Fibroblast of lung (primary cell): ENCODE measurements around the gene HS3ST3A1. TPM values are rescaled to one million over a fixed set of nuclear protein-coding genes. Genes with fewer than 3 reads are reported as not detected.

Experiments
- DNase-seq, 2 donors: peaks; one replicate each; pipeline versions ENCODE4 v3.0.0 to v3.0.0-alpha.2; 2010; ENCODE audit warnings: low read depth in 2 of 2
- H2AFZ ChIP-seq: 2 replicates; pipeline ENCODE4 v1.5.1; 2012; ENCODE audit warnings: low read length, control low read depth, inconsistent platforms
- H3K27ac ChIP-seq: 2 replicates; pipeline ENCODE4 v1.5.1; 2011; ENCODE audit warnings: low read length, control low read depth; ENCODE audit not compliant: insufficient read depth
- H3K27me3 ChIP-seq: 2 replicates; pipeline ENCODE4 v1.5.1; 2011; ENCODE audit warnings: mild to moderate bottlenecking, low read length; ENCODE audit not compliant: control insufficient read depth, insufficient read depth
- H3K36me3 ChIP-seq: 2 replicates; pipeline ENCODE4 v1.5.1; 2011; ENCODE audit warnings: low read length; ENCODE audit not compliant: control insufficient read depth, insufficient read depth
- H3K4me1 ChIP-seq: 2 replicates; pipeline ENCODE4 v1.5.1; 2011; ENCODE audit warnings: low read length; ENCODE audit not compliant: control insufficient read depth, insufficient read depth; ENCODE audit errors: extremely low read depth
- H3K4me2 ChIP-seq: 2 replicates; pipeline ENCODE4 v1.5.1; 2011; ENCODE audit warnings: low read length, control low read depth; ENCODE audit not compliant: insufficient read depth; ENCODE audit errors: extremely low read depth
- H3K4me3 ChIP-seq, 4 experiments: fragments of 200-600 bp in 1 of 4; sonication (generic) in 1 of 4; replicated peaks in 1 of 4; 2 replicates each; pipeline ENCODE4 v1.5.1; 2011 to 2016; ENCODE audit warnings: low read length in 4 of 4, low read depth in 3 of 4, mild to moderate bottlenecking in 3 of 4, control low read depth in 2 of 4, inconsistent platforms in 1 of 4, mixed read lengths in 1 of 4; ENCODE audit not compliant: insufficient read depth in 1 of 4; ENCODE audit errors: control extremely low read depth in 1 of 4
- H3K79me2 ChIP-seq: 2 replicates; pipeline ENCODE4 v1.5.1; 2012; ENCODE audit warnings: mild to moderate bottlenecking, low read length, inconsistent platforms; ENCODE audit not compliant: control insufficient read depth, insufficient read depth
- H3K9ac ChIP-seq: 2 replicates; pipeline ENCODE4 v1.5.1; 2011; ENCODE audit warnings: mild to moderate bottlenecking, low read length, control low read depth; ENCODE audit not compliant: insufficient read depth
- H3K9me3 ChIP-seq: 2 replicates; pipeline ENCODE4 v1.5.1; 2012; ENCODE audit warnings: low read depth, low read length; ENCODE audit not compliant: control insufficient read depth, insufficient read depth
- H4K20me1 ChIP-seq: 2 replicates; pipeline ENCODE4 v1.5.1; 2011; ENCODE audit warnings: low read length; ENCODE audit not compliant: control insufficient read depth, insufficient read depth; ENCODE audit errors: extremely low read depth
- EZH2 ChIP-seq: IDR thresholded peaks from 2 replicates; pipeline ENCODE4 v1.5.1; 2012; ENCODE audit warnings: low read length, control low read depth, mild to moderate bottlenecking; ENCODE audit errors: missing control alignments
- polyA plus RNA-seq, 2 donors: library from polyadenylated mRNA; depleted of rRNA in 1 of 2; stranded (reverse) in 1 of 2; unstranded in 1 of 2; fragments of >200 nt; gene quantifications; 2 replicates each; pipeline ENCODE4 v1.2.1, GENCODE V29; 2011 to 2012; ENCODE audit warnings: missing spikeins in 1 of 2
- total RNA-seq: library from RNA; depleted of rRNA; stranded (reverse); fragments of >200 nt; gene quantifications from 2 replicates; pipeline ENCODE4 v1.2.1, GENCODE V29; 2014
- TF ChIP-seq, protein P1 (sequence below), 2 donors: IDR thresholded peaks in 1 of 2; conservative IDR thresholded peaks in 1 of 2; 1 replicate in 1 of 2; 2 replicates in 1 of 2; pipeline ENCODE4 v1.5.1; 2011 to 2012; ENCODE audit warnings: low read length in 2 of 2, control low read depth in 1 of 2, inconsistent platforms in 1 of 2, low read depth in 1 of 2, mild to moderate bottlenecking in 1 of 2

HS3ST3A1 gene
- total and polyA plus RNA-seq, 2 donors (not counting 1 experiment from before 2014, with no cell fraction given) = 2.4 to 48.7 TPM

GRCh38 chr17:13495423-13495822 is 106.3 kb downstream of the HS3ST3A1 start:
- Histone ChIP-seq H3K4me2 (no peak overlapping the region), H3K9me3 (no peaks in the 10 kb centered on the region), H3K4me1 (no peaks in the 10 kb centered on the region)

DNA sequence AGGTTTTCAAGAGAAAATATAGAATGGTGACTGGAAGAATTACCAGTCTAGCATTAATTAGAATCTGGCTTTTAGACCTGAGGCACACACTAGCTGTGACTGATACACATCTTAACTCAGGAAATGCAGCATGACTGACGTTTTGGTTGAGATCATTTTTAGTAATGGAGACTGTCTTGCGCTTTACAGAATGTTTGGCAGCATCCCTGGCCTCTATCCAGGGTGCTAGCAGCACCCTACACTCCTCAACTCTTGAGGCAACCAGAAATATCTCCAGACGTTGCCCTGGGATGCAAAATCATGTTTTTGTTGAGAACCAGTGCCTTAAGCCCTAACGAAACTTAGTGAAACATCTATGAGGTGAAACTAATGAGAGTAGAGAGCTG is 109.0 kb downstream of the HS3ST3A1 start:
- H3K79me2 ChIP-seq = no peaks in the 10 kb centered on the region

More at GRCh38 chr17:13495423-13495822, 106.3 kb downstream of the HS3ST3A1 start:
- no peak for DNase-seq
- H4K20me1 ChIP-seq = no peaks in the 10 kb centered on the region
- H3K27ac ChIP-seq = no peak overlapping the region
- no peaks in the 10 kb centered on the region for H3K36me3 ChIP-seq
- H3K4me3 ChIP-seq = no peak overlapping the region
- no peaks in the 10 kb centered on the region for H3K27me3 ChIP-seq
- TF ChIP-seq EZH2 = no peak
- TF ChIP-seq, protein P1, sequence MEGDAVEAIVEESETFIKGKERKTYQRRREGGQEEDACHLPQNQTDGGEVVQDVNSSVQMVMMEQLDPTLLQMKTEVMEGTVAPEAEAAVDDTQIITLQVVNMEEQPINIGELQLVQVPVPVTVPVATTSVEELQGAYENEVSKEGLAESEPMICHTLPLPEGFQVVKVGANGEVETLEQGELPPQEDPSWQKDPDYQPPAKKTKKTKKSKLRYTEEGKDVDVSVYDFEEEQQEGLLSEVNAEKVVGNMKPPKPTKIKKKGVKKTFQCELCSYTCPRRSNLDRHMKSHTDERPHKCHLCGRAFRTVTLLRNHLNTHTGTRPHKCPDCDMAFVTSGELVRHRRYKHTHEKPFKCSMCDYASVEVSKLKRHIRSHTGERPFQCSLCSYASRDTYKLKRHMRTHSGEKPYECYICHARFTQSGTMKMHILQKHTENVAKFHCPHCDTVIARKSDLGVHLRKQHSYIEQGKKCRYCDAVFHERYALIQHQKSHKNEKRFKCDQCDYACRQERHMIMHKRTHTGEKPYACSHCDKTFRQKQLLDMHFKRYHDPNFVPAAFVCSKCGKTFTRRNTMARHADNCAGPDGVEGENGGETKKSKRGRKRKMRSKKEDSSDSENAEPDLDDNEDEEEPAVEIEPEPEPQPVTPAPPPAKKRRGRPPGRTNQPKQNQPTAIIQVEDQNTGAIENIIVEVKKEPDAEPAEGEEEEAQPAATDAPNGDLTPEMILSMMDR (conservative IDR thresholded peaks at IDR 0.05 in 1 of 2, IDR thresholded peaks at IDR 0.05 in 1 of 2; ENCODE audit: low read depth in 1 of 2, low read length in 2 of 2) = no peak
- H3K9ac ChIP-seq = no peak overlapping the region
- no peaks in the 10 kb centered on the region for H3K79me2 ChIP-seq
- H2AFZ ChIP-seq = no peak overlapping the region

DNA sequence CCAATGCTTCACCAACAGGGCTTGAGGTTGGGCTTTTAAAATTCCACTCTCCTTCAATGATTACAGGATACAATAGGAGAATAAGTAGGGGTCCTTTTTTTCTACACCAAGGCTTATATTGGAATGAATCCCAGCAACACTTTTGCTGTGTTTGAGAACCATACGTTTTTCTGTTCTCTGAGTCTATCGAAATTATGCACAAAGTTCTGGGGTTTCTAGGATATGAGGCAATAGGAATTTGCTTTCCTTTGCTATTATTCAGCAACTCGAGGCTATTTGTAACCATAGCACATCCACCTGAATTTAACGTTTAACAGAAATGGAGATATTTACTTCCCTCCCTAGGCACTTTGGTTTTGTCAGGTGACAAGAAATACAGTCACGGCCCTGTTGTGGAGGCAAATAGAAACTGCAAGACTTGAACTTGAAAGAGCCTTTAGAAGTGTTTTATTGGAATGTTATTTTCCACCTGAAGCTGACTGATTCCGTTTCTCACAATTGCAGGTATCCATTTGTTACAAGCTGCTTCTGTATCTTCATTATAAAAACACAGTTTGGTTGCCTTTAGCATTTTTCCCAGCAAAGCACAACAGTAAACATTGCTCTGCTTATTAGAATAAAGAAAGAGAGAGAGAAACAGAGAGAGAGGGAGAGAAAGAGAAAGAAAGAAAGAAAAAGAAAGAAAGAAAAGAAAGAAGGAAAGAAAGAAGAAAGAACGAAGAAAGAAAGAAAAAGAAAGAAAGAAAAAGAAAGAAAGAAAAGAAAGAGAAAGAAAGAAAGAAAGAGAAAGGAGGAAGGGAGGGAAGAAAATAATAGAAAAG is 109.6 kb downstream of the HS3ST3A1 start:
- TF ChIP-seq, protein P1 (conservative IDR thresholded peaks at IDR 0.05 in 1 of 2, IDR thresholded peaks at IDR 0.05 in 1 of 2; ENCODE audit: low read depth in 1 of 2, low read length in 2 of 2) = no peak
- TF ChIP-seq EZH2 = no peak

More for the DNA sequence above, 109.0 kb downstream of the HS3ST3A1 start:
- Histone ChIP-seq H4K20me1 (no peaks in the 10 kb centered on the region), H3K9me3 (no peaks in the 10 kb centered on the region), H3K4me3 (no peak overlapping the region), H3K4me1 (no peaks in the 10 kb centered on the region), H3K9ac (no peak overlapping the region), H3K36me3 (no peaks in the 10 kb centered on the region), H3K27me3 (no peaks in the 10 kb centered on the region), H3K27ac (no peak overlapping the region), H3K4me2 (no peak overlapping the region), H2AFZ (no peak overlapping the region)
- DNase-seq = peak in 1 of 2 donors; percentile 42
- TF ChIP-seq EZH2 = no peak
- TF ChIP-seq, protein P1 (conservative IDR thresholded peaks at IDR 0.05 in 1 of 2, IDR thresholded peaks at IDR 0.05 in 1 of 2; ENCODE audit: low read depth in 1 of 2, low read length in 2 of 2) = no peak

More for the DNA sequence above, 109.6 kb downstream of the HS3ST3A1 start:
- Histone ChIP-seq H3K79me2 (no peaks in the 10 kb centered on the region), H3K4me1 (no peaks in the 10 kb centered on the region), H3K9ac (no peak overlapping the region), H3K9me3 (no peaks in the 10 kb centered on the region), H3K4me2 (no peak overlapping the region), H3K27ac (no peak overlapping the region), H3K4me3 (no peak overlapping the region), H3K27me3 (no peaks in the 10 kb centered on the region), H3K36me3 (no peaks in the 10 kb centered on the region), H4K20me1 (no peaks in the 10 kb centered on the region), H2AFZ (no peak overlapping the region)
- DNase-seq = peak in 1 of 2 donors; percentile 46
